Mesodermal cell (in vitro differentiated cells): Measurements from ENCODE around the gene DNM3.

ENCODE experiments used
- H3K27ac ChIP-seq: 2 replicates; pipeline ENCODE4 v1.7.0; 2013; ENCODE audit warnings: mild to moderate bottlenecking, low read depth, low read length, moderate library complexity; ENCODE audit not compliant: severe bottlenecking
- H3K36me3 ChIP-seq: 2 replicates; pipeline ENCODE4 v1.7.1; 2013; ENCODE audit warnings: mild to moderate bottlenecking, low read length, moderate library complexity; ENCODE audit not compliant: control insufficient read depth, insufficient read depth
- H3K4me1 ChIP-seq: one replicate; pipeline ENCODE4 v1.7.1; 2013; ENCODE audit warnings: mild to moderate bottlenecking, low read length; ENCODE audit not compliant: insufficient read depth, control insufficient read depth, poor library complexity, severe bottlenecking
- H3K4me3 ChIP-seq: 2 replicates; pipeline ENCODE4 v1.7.0; 2013; ENCODE audit warnings: low read length, control low read depth, mild to moderate bottlenecking; ENCODE audit not compliant: insufficient read depth, poor library complexity, severe bottlenecking; ENCODE audit errors: extremely low read depth
- H3K9me3 ChIP-seq: 2 replicates; pipeline ENCODE4 v1.7.1; 2013; ENCODE audit warnings: mild to moderate bottlenecking, low read length, moderate library complexity; ENCODE audit not compliant: control insufficient read depth
- WGBS, 2 experiments: methylation state at CpG; one replicate each; pipeline ENCODE4 v1.1.5; 2013; ENCODE audit warnings: missing lambda C conversion rate in 2 of 2; ENCODE audit not compliant: insufficient coverage in 2 of 2; 5-methylcytosine and 5-hydroxymethylcytosine counted together

The DNM3 gene

DNA sequence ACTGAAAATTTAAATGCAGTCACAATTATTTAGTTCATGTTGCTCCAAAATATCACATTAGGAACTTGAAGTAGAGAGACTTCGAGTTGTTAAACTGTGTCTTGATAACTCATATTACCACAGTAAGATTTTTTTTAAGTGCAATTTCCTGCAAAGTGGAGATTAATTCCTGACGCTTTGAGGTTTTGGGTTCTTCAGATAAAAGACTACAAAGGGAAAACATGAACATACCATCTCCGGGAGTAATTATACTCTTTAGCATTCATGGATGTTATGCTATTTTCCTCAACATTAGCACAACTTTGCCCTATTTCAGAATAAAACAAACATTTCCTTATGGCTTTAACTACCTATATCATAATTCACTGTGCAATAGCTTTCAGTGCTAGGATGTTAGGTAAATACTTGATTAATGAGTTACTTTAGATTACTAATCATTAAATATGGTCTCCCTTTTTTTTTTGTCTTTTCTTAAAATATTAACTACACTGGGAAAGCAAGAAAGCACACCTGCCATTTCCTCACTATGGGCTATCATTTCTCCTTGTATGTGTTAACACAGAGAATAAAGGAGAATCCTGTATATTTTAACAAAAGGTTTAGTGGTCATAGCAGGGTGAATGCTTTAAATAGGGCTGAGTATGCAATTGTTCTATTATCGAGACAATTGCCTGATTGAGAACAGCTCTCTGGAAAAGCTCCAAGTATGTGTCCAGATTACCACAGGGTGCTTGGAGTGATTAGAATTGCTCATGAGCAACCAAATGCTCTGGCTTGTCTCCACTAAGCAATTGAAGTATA, 326.7 kb downstream of the DNM3 start:
- no peaks in the 10 kb centered on the region for H3K9me3 ChIP-seq
- no peaks in the 10 kb centered on the region for H3K4me1 ChIP-seq
- no peak overlapping the region for H3K4me3 ChIP-seq
- 93 to 100% methylated on average over 1 to 2 of the region's 4 CpGs for WGBS, 2 experiments
- no peak overlapping the region for H3K27ac ChIP-seq
- H3K36me3 ChIP-seq: no peaks in the 10 kb centered on the region

DNA sequence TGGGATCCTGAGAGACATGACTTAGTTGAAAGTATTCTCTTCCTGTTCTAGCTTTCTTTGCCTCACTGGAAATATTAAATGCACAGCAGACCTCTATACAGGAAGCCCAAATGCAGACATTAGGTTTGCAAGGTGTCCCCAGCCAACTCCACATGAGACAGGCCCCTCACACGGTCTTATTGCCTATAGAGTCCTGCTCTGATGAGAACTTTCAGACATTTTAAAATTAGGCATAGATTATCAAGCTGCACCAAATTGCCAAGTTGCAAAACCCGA, 327.2 kb downstream of the DNM3 start:
- no peaks in the 10 kb centered on the region for H3K4me1 ChIP-seq
- 83 to 100% methylated on average over 1 of the region's 2 CpGs for WGBS, 2 experiments
- H3K27ac ChIP-seq: no peak overlapping the region
- H3K9me3 ChIP-seq: no peaks in the 10 kb centered on the region
- H3K36me3 ChIP-seq: no peaks in the 10 kb centered on the region
- H3K4me3 ChIP-seq: no peak overlapping the region

DNA sequence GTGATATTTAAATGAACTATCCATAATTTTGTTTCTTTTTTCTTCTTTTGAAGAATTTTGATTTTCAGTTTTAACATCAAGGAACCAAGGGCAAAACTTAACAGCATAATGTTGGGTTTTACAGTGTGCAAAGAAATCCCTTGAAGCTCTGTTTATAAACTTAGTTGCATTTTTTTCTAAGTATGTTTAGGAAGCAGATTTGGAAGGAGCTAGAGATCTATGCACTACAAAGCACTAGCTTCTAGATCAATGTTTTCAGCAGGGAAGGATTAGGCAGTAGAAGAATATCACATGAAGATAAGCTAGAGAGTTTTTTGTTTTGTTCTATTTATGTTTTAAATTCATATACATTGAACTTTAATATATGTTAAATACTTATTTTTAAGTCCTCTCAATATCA, 328.5 kb downstream of the DNM3 start:
- Histone ChIP-seq H3K4me3 (no peak overlapping the region), H3K9me3 (no peaks in the 10 kb centered on the region), H3K36me3 (no peaks in the 10 kb centered on the region), H3K27ac (no peak overlapping the region), H3K4me1 (no peaks in the 10 kb centered on the region)

DNA sequence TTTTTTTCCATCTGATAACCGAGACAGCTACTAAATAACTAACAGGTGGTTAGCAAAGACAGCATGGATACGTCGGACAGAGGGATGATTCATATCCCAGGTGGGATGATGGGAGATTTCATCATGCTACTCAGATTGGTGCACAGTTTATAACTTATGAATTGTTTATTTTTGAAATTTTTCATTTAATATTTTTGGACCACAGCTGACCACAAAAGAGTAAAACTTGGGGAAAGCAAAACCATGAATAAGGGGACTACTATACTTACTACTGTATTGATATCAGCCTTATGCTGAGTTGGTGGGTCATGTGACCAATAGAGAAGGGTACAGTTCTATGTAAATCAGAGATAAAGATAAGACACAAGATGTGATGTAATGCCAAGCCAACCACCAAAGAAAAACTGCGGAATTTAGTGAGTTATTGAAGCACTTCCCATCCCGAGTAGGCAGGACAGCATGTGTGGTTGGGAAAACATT, 331.1 kb downstream of the DNM3 start:
- H3K4me1 ChIP-seq: no peaks in the 10 kb centered on the region
- H3K27ac ChIP-seq: no peak overlapping the region
- H3K4me3 ChIP-seq: no peak overlapping the region
- WGBS, 2 experiments: 96% methylated on average over 5 of the region's 5 CpGs; no CpG with 5 or more reads in 1 of the 2 experiments
- H3K9me3 ChIP-seq: no peaks in the 10 kb centered on the region
- no peaks in the 10 kb centered on the region for H3K36me3 ChIP-seq

DNA sequence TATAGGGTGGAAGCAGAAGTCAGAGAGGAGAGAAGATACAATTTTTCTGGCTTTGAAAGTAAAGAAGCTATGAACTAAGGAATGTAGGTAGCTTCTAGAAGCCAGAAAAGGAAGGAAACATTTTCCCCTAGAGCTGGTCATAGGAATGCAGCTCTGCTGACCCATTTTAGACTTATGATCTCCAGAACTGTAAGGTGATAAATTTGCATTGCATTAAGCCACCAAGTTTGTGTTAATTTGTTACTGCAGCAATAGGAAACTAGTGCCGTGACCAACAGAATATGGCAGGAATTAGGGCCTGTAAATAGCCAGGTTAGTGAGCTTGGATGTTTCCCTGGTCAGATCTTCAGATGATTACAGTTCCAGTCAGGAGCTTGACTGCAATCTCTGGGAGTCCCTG, 334.9 kb downstream of the DNM3 start:
- Histone ChIP-seq H3K4me1 (peaks cover 4% of the 10 kb centered on the region), H3K27ac (no peak overlapping the region), H3K4me3 (no peak overlapping the region), H3K9me3 (no peaks in the 10 kb centered on the region), H3K36me3 (no peaks in the 10 kb centered on the region)
- WGBS, 2 experiments: 100% methylated on average over 1 of the region's 1 CpG

DNA sequence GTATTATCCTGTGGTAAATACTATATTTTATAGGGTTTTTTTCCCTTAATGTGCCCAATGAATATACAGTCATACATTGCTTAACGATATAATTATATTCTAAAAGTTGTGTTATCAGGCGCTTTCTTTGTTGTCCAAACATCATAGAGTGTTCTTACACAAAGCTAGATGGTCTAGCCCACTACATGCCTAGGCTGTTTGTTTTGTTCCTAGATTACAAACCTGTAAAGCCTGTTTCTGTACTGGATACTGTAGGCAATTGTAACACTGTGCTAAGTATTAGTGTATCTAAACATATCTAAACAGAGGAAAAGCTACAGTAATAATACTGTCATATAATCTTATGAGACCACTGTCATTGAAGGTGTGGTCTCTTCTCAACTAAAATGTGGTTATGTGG, 336.6 kb downstream of the DNM3 start:
- no CpG with 5 or more reads among the region's 2 CpGs for WGBS, 2 experiments
- Histone ChIP-seq H3K27ac (no peak overlapping the region), H3K4me3 (no peak overlapping the region), H3K36me3 (no peaks in the 10 kb centered on the region), H3K9me3 (no peaks in the 10 kb centered on the region), H3K4me1 (peaks cover 7% of the 10 kb centered on the region)

DNA sequence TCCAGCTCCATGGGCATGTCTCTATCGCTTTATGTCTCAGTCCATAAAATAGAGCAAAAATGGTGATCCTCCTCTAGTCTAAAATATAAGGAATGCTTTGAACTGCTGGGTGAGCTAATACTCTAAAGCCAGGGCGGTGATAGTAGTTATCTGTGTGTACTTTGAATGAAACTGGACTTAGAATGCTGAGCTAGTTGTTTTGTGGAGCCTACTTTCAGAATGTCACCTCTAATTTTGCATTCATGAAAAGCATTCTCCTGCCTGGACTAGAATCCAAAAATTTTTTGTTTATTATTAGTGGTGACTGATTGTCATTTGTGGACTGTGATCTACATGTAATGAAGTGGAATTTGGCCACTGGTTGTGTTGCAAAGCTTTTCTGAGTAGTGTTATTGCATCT, 337.6 kb downstream of the DNM3 start:
- no peak overlapping the region for H3K27ac ChIP-seq
- WGBS, 2 experiments: no CpG with 5 or more reads among the region's 2 CpGs
- H3K4me3 ChIP-seq: no peak overlapping the region
- no peaks in the 10 kb centered on the region for H3K36me3 ChIP-seq
- no peaks in the 10 kb centered on the region for H3K9me3 ChIP-seq
- H3K4me1 ChIP-seq: peaks cover 7% of the 10 kb centered on the region

DNA sequence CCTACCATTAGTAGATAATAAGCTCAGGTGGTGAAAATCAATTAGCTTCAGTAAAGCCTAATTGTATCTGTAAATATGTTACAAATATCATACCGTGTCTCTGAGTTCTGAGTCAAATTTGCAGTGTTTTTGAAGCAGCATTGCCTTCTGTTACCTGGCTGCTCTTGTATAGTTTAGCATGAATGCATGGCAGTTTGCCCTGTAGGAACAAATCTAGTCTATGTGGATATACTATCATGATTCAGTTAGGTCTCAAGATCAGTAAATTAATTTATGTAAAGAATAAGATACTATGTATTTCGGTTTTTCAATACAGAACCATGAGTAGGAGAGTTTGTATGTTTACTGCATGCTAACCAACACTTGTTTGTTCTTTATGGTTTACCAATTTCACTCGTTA, 338.6 kb downstream of the DNM3 start:
- H3K27ac ChIP-seq: no peak overlapping the region
- peaks cover 13% of the 10 kb centered on the region for H3K4me1 ChIP-seq
- no peaks in the 10 kb centered on the region for H3K36me3 ChIP-seq
- H3K4me3 ChIP-seq: no peak overlapping the region
- WGBS, 2 experiments: 100% methylated on average over 1 of the region's 3 CpGs; no CpG with 5 or more reads in 1 of the 2 experiments
- H3K9me3 ChIP-seq: no peaks in the 10 kb centered on the region

DNA sequence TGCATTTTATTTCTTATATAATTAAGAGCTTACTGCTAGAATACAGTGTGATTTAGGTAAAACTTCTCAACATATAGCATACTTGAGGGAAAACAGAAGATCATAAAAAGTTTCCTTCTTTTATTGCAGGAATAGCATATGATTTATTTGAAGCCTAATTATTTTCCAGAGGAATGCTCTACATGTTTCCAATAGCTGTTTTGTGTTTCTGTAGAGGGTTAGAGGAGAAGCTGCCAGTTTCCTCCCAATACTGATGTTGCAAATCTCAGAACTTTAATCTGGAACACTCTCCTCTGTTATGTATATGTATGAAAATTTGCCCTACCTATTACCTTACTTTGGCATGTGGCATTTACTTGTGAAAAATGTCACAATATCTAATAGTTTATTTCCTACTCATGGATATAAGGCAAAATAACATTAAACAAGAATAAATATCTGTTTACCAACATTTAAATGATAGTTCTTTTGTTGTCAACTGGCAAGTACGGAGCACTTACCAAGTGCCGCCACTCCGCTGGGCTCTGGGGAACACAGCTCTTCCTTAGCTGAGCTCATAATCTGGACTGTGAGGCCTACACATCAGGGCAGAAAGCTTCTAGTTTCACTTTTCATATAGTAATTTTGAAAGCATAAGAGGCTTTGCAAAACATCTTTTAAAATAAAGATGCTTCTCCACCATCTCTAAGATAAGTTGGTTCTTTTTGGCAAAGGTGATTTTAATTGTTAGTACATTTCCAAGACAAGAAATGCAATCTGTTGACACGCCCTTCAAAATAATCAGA, 339.4 kb downstream of the DNM3 start:
- no peak overlapping the region for H3K27ac ChIP-seq
- 97% methylated on average over 4 of the region's 4 CpGs; no CpG with 5 or more reads in 1 of the 2 experiments for WGBS, 2 experiments
- H3K4me3 ChIP-seq: no peak overlapping the region
- no peaks in the 10 kb centered on the region for H3K9me3 ChIP-seq
- peaks cover 16% of the 10 kb centered on the region for H3K4me1 ChIP-seq
- no peaks in the 10 kb centered on the region for H3K36me3 ChIP-seq

DNA sequence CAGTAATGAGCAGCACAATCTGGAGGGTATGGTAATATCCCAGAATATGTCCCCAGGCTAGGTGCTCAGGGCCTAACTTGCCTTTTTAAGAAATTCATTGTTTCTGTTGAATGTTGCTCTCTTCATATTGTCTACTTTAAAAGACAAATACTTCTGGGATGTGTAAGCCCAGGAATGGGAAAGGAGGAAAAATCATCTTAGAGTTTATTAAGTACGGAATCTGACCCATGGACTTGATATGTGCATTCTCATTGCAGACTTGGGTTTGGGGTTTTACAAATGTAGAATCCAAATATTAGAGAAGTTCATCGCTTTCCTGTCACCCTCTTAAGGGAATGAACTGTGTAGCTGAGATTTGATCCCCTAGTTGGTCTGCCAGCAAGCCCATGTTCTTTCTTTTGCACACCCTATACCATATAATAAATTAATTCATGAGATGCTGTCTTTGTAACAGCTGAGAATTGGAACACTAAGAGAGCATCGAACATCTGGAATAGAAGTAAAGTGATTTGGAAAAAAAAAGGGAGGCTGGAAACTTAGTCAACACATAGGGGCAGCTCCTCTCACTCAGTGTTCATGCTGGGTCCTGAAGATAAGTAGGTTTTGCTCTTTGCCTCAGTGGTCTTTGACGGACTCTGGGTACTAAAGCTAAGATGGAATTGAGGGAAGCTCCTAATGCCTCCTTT, 343.4 kb downstream of the DNM3 start:
- H3K4me1 ChIP-seq: peaks cover 16% of the 10 kb centered on the region
- H3K36me3 ChIP-seq: no peaks in the 10 kb centered on the region
- 97 to 100% methylated on average over 3 of the region's 4 CpGs for WGBS, 2 experiments
- no peaks in the 10 kb centered on the region for H3K9me3 ChIP-seq
- H3K4me3 ChIP-seq: no peak overlapping the region
- no peak overlapping the region for H3K27ac ChIP-seq

DNA sequence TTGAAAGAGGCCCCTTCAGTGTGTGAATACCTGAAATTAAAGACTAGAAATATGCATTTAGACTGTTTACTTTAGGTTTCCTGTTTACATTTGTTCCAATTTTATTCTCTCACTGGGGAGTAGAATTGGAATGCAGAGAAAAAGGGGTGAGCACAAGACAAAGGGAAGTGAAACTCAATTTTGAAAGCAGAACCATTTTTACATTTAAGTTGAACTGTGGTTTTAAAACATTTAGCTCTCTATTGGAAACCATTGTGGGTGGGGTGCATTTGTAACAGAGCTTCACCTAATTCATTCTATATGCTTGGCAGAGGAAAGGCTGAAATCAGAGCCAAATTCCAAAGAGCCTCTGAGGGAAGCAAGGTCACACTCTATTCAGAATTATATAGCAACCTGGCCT, 343.9 kb downstream of the DNM3 start:
- Histone ChIP-seq H3K27ac (no peak overlapping the region), H3K9me3 (no peaks in the 10 kb centered on the region), H3K36me3 (no peaks in the 10 kb centered on the region), H3K4me3 (no peak overlapping the region), H3K4me1 (peaks cover 16% of the 10 kb centered on the region)
